HL-60 (cell line): Measurements from ENCODE around the gene SLF1.

Experiments
- DNase-seq, 2 experiments: peaks; one replicate each; pipeline ENCODE4 v3.0.0-alpha.2; 2010 to 2020; ENCODE audit warnings: low read depth in 1 of 2, low spot score in 1 of 2
- H3K27ac ChIP-seq: fragments of 250-450 bp; sonication (Bioruptor Pico); replicated peaks from 2 replicates; pipeline ENCODE4 v1.5.1; 2020; ENCODE audit warnings: mild to moderate bottlenecking, moderate library complexity
- H3K27me3 ChIP-seq: fragments of 250-450 bp; sonication (Bioruptor Pico); 2 replicates; pipeline ENCODE4 v1.5.1; 2021; ENCODE audit warnings: mild to moderate bottlenecking, moderate library complexity; ENCODE audit not compliant: insufficient read depth, poor library complexity, severe bottlenecking
- H3K4me3 ChIP-seq: replicated peaks from 2 replicates; pipeline ENCODE4 v1.5.1; 2011; ENCODE audit warnings: mild to moderate bottlenecking, control low read depth, low read length; ENCODE audit not compliant: insufficient read depth
- GABPA ChIP-seq: IDR thresholded peaks from 2 replicates; pipeline ENCODE4 v1.6.1; 2012; ENCODE audit warnings: low read depth
- POLR2AphosphoS5 ChIP-seq: IDR thresholded peaks from 2 replicates; pipeline ENCODE4 v1.6.1; 2012; ENCODE audit warnings: low read depth
- SPI1 ChIP-seq: IDR thresholded peaks from 2 replicates; pipeline ENCODE4 v1.6.1; 2012; ENCODE audit warnings: low read depth, mild to moderate bottlenecking, borderline replicate concordance
- TF ChIP-seq, protein P1 (sequence below): IDR thresholded peaks from one replicate; pipeline ENCODE4 v1.5.1; 2011; ENCODE audit warnings: low read length, control low read depth, inconsistent platforms; ENCODE audit not compliant: insufficient read depth
- TF ChIP-seq, protein P2 (sequence below): IDR thresholded peaks from 2 replicates; pipeline ENCODE4 v1.6.1; 2012; ENCODE audit warnings: low read depth; ENCODE audit not compliant: insufficient replicate concordance

The SLF1 gene

DNA sequence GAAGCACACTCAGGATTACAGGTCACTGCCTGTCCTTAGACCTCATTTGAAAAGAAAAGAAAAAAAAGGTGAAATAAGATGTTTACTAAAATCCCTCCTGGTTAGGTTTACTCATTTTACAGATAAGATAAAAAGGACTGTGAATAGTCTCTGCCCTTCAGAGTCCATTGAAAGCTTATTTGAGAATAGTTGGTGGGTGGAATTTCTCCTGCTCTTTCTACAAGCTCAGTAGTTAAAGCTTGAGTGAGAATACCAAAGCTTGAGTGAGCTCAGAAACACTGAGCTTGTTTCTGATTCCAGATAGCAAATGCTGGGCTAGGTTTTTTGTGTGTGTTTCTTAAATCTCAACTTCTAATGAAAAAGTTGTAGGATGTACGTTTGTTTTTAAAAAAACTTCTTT lies 106.7 kb downstream of the SLF1 start:
- no peak for DNase-seq
- TF ChIP-seq, protein P1, sequence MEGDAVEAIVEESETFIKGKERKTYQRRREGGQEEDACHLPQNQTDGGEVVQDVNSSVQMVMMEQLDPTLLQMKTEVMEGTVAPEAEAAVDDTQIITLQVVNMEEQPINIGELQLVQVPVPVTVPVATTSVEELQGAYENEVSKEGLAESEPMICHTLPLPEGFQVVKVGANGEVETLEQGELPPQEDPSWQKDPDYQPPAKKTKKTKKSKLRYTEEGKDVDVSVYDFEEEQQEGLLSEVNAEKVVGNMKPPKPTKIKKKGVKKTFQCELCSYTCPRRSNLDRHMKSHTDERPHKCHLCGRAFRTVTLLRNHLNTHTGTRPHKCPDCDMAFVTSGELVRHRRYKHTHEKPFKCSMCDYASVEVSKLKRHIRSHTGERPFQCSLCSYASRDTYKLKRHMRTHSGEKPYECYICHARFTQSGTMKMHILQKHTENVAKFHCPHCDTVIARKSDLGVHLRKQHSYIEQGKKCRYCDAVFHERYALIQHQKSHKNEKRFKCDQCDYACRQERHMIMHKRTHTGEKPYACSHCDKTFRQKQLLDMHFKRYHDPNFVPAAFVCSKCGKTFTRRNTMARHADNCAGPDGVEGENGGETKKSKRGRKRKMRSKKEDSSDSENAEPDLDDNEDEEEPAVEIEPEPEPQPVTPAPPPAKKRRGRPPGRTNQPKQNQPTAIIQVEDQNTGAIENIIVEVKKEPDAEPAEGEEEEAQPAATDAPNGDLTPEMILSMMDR = no peak
- no peak for TF ChIP-seq POLR2AphosphoS5
- TF ChIP-seq, protein P2, sequence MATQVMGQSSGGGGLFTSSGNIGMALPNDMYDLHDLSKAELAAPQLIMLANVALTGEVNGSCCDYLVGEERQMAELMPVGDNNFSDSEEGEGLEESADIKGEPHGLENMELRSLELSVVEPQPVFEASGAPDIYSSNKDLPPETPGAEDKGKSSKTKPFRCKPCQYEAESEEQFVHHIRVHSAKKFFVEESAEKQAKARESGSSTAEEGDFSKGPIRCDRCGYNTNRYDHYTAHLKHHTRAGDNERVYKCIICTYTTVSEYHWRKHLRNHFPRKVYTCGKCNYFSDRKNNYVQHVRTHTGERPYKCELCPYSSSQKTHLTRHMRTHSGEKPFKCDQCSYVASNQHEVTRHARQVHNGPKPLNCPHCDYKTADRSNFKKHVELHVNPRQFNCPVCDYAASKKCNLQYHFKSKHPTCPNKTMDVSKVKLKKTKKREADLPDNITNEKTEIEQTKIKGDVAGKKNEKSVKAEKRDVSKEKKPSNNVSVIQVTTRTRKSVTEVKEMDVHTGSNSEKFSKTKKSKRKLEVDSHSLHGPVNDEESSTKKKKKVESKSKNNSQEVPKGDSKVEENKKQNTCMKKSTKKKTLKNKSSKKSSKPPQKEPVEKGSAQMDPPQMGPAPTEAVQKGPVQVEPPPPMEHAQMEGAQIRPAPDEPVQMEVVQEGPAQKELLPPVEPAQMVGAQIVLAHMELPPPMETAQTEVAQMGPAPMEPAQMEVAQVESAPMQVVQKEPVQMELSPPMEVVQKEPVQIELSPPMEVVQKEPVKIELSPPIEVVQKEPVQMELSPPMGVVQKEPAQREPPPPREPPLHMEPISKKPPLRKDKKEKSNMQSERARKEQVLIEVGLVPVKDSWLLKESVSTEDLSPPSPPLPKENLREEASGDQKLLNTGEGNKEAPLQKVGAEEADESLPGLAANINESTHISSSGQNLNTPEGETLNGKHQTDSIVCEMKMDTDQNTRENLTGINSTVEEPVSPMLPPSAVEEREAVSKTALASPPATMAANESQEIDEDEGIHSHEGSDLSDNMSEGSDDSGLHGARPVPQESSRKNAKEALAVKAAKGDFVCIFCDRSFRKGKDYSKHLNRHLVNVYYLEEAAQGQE = no peak
- TF ChIP-seq GABPA = no peak
- H3K27me3 ChIP-seq = no peaks in the 10 kb centered on the region
- no peak overlapping the region for H3K4me3 ChIP-seq
- H3K27ac ChIP-seq = no peak overlapping the region

DNA sequence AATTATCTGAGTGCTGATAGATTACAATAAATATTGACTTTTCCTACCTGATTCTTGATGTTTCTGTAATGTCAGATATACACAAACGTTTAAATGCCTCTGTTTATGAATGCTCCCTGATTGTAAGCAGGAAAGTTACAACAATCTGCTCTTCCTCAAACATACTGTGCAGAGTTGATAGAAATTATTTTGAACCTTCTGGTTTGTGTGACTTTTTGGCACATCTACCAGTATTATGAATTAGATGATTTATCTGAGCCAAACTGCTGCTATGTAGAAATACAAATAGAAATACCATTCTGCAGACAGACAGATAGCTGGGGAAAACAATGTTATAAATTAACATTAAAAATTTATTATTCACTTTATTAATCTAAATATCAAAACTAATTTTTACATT lies 113.0 kb downstream of the SLF1 start:
- Histone ChIP-seq H3K27me3 (no peaks in the 10 kb centered on the region), H3K27ac (no peak overlapping the region), H3K4me3 (no peak overlapping the region)
- TF ChIP-seq GABPA (no peak), POLR2AphosphoS5 (no peak)
- no peak for DNase-seq

DNA sequence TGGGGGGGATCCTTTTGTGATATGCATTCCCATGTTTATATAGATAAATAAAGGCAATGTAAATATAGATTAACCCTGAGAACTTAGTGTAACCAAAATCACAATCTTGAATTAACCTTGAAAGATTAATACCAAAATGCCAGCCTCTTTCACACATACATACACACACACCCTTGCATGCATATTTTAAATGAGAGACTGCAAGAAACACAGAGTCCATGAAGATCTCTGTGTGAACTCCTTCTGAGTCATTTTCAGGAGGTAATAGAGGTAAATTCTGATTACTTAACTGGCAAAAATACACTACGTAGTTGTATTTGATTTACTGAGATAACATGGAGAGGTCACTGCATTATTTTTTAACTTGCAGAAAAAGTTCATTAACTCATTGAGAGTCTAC lies 118.0 kb downstream of the SLF1 start:
- Histone ChIP-seq H3K27me3 (no peaks in the 10 kb centered on the region), H3K27ac (no peak overlapping the region), H3K4me3 (no peak overlapping the region)
- TF ChIP-seq POLR2AphosphoS5 (no peak), GABPA (no peak), SPI1 (no peak)
- TF ChIP-seq, protein P2 = no peak
- TF ChIP-seq, protein P1 = no peak
- no peak for DNase-seq

DNA sequence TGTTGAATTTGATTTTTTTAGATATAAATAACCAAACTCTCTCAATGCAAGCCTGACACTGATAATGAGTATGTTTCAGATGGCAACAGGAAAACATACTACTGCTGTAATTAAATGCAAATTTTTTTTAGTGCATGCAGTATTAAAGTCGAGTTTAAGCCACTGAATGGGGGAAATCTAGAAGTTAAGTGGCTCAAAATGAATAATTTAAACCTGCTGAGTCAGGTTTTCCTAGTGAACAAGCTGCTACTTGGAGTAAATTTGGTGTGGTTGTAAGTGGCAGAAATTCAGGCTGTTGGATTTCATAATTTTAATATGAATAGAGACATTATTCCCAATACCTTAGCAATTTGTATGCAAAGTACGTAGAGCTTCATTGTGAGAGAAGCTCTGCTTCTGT lies 121.8 kb downstream of the SLF1 start:
- TF ChIP-seq, protein P1 = no peak
- no peak for TF ChIP-seq POLR2AphosphoS5
- TF ChIP-seq SPI1 = no peak
- TF ChIP-seq, protein P2 = no peak
- no peak for TF ChIP-seq GABPA
- no peak overlapping the region for H3K4me3 ChIP-seq
- H3K27ac ChIP-seq = no peak overlapping the region
- no peaks in the 10 kb centered on the region for H3K27me3 ChIP-seq
- DNase-seq = no peak
